Lower leg skin (tissue), 4 donors: ENCODE results near the gene ENTPD3. TPM values are rescaled to one million over a fixed set of nuclear protein-coding genes. Genes with fewer than 3 reads are reported as not detected.

Experiments
- DNase-seq, 2 donors: peaks; one replicate each; pipeline ENCODE4 v3.0.0-alpha.2; 2019; ENCODE audit warnings: low spot score in 2 of 2
- H3K4me3 ChIP-seq: fragments of 200-600 bp; sonication (generic); 2 replicates; pipeline ENCODE4 v1.5.1; 2017; ENCODE audit warnings: mild to moderate bottlenecking, low read depth; ENCODE audit not compliant: poor library complexity, severe bottlenecking
- POLR2A ChIP-seq, 2 donors: fragments of 450-650 bp; IDR thresholded peaks; one replicate each; pipeline ENCODE4 v1.6.1; 2016 to 2017; ENCODE audit warnings: antibody characterized with exemption in 2 of 2, mild to moderate bottlenecking in 1 of 2, moderate library complexity in 1 of 2
- WGBS, 2 donors: methylation state at CpG; one replicate each; pipeline ENCODE4 v1.1.5; 2018; 5-methylcytosine and 5-hydroxymethylcytosine counted together
- intact Hi-C: fragments of 100-400 bp; cut with DNase I; formaldehyde crosslinking; loops from one replicate; pipeline ENCODE4 v1.15.0; 2023; ENCODE audit warnings: low total_unique reads
- total RNA-seq, 4 donors: library from RNA; depleted of rRNA; stranded (reverse); fragments of >200 nt; gene quantifications; one replicate each; pipeline ENCODE4 v1.1.0, GENCODE V29; 2016
- TF ChIP-seq, protein P1 (sequence below), 3 donors: fragments of 450-650 bp; IDR thresholded peaks; one replicate each; pipeline ENCODE4 v1.5.1; 2016; ENCODE audit warnings: antibody characterized with exemption in 3 of 3, mild to moderate bottlenecking in 3 of 3, moderate library complexity in 2 of 3

Gene ENTPD3
- total RNA-seq, 4 donors from 2014 or later, result 4.9 to 6.2 (median 5.4) TPM

DNA sequence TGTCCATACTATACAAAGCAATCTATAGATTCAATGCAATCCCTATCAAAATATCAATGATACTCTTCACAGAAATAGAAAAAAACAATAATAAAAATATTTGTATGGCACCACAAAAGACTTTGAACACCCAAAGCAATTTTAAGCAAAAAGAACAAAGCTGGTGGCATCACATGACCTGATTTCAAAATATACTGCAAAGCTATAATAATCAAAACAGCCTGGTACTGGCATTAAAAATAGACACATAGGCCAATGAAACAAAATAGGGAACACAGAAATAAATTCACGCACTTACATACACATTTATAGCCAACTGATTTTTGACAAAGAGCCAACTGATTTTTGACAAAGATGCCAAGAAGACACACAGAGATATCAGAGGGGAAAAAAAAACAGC, 9.2 kb upstream of the ENTPD3 start:
- TF ChIP-seq, protein P1, sequence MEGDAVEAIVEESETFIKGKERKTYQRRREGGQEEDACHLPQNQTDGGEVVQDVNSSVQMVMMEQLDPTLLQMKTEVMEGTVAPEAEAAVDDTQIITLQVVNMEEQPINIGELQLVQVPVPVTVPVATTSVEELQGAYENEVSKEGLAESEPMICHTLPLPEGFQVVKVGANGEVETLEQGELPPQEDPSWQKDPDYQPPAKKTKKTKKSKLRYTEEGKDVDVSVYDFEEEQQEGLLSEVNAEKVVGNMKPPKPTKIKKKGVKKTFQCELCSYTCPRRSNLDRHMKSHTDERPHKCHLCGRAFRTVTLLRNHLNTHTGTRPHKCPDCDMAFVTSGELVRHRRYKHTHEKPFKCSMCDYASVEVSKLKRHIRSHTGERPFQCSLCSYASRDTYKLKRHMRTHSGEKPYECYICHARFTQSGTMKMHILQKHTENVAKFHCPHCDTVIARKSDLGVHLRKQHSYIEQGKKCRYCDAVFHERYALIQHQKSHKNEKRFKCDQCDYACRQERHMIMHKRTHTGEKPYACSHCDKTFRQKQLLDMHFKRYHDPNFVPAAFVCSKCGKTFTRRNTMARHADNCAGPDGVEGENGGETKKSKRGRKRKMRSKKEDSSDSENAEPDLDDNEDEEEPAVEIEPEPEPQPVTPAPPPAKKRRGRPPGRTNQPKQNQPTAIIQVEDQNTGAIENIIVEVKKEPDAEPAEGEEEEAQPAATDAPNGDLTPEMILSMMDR (IDR thresholded peaks at IDR 0.05), result no peak
- no peak for TF ChIP-seq POLR2A (IDR thresholded peaks at IDR 0.05)
- DNase-seq, result no peak
- intact Hi-C loops, result no loop called here
- WGBS, 2 donors, result 60 to 71% methylated on average over 1 of the region's 1 CpG
- H3K4me3 ChIP-seq, result no peak overlapping the region

DNA sequence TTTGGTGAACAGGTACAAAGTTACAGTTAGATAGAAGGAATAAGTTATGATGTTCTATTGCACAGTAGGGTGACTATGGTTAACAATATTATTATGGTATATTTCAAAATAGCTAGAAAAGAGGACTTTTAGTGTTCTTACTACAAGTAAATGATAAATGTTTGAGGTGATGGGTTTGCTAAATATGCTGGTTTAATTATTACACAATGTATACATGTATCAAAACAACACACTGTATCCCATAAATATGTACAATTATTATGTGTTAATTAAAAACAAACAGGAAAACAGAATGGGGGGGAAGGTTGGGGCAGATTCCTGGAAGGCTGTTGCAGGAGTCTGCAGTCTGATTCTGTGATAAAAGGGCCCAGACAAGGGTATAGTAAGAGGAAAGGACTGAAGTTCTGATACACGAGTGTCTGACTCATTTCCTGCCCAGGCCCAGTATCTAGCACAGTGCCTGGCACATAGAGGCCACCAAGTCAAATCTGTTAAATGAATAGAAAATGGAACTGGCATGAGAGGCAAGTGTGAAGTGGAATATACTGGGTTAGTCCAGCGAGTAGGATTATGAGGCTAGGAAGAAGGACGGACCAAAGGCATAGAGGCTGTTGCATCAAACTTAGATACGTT, 7.2 kb upstream of the ENTPD3 start:
- no peak for DNase-seq
- intact Hi-C loops, result no loop called here
- no peak for TF ChIP-seq POLR2A (IDR thresholded peaks at IDR 0.05)
- TF ChIP-seq, protein P1 (IDR thresholded peaks at IDR 0.05), result no peak
- no peak overlapping the region for H3K4me3 ChIP-seq
- 74 to 82% methylated on average over 4 of the region's 4 CpGs for WGBS, 2 donors

DNA sequence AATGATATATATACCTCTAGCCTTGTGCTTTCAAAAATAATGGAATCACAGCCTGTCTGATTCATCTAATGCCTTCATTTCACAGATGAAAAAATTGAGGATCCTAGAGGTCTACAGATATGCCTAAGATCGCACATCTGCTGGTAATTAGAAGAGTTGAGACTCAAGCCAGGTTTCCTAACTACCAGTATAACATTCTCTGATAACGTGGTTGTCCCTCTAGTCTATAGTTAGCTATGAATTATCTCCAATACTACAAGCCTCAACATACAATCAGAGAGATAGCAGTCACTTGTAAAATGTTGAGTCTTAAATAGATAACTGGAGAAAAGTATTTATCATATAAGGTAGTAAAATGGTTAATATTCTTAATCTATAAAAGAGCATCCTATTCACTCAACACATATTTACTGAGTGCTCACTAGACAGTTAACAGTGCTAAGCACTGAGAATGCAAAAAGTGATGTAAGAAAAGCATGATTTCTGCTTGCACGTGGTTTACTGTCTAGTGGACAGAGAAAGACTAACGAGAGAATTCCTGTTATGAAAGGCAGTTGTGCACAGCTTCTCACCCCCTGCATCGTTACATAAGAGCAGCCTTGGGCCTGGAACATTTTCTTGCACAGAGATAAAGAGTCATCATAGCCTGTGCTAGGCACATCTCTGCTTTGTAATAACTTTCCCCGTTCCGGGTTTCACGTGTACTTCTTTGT, 4.9 kb upstream of the ENTPD3 start:
- no peak for TF ChIP-seq POLR2A (IDR thresholded peaks at IDR 0.05)
- TF ChIP-seq, protein P1 (IDR thresholded peaks at IDR 0.05), result no peak
- no peak overlapping the region for H3K4me3 ChIP-seq
- intact Hi-C loops, result no loop called here
- WGBS, 2 donors, result 71 to 81% methylated on average over 8 of the region's 8 CpGs
- no peak for DNase-seq

DNA sequence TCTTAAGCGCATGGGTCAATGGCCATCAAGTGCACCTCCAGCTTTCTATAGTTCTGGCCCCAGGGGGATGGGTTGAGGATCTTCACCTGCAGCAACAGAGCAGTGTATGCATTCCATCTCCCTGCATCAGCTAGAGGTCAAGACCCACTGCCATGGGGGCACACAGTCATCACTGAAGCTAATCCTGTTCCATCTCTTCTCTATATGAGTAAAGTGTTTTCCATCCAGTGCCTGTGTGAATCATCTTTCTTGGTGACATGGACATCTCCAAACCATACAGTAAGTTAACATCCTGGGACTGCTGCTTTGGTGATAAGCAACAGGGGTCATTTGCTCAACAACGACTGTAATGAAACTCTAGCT, 4.4 kb upstream of the ENTPD3 start:
- intact Hi-C loops, result no loop called here

DNA sequence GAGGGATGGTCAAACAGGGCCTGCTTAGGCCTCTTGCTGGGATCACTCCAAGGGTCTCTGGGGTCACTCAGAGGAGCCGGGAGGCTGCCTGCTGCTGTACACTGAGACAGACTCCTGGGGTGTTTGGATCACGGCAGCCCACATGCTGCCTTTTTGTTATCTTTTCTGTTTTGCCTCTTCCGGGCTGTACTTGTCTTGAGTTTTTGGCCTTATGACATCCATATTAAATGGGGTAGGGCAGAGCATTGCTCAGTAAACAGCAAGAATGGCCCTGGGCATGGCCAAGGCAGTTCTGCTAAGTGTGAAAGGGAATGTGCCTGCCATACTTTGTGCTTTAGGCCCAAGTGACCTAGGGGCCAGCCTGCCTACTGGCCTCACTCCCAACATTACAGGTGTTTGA, 771 bp upstream of the ENTPD3 start:
- DNase-seq, result no peak
- intact Hi-C loops, result no loop called here

More for the DNA sequence above, 4.4 kb upstream of the ENTPD3 start:
- DNase-seq, result no peak
- H3K4me3 ChIP-seq, result no peak overlapping the region
- TF ChIP-seq, protein P1 (IDR thresholded peaks at IDR 0.05), result no peak
- no peak for TF ChIP-seq POLR2A (IDR thresholded peaks at IDR 0.05)
- WGBS, 2 donors, result 81 to 82% methylated on average over 2 of the region's 2 CpGs

More for the DNA sequence above, 771 bp upstream of the ENTPD3 start:
- no peak overlapping the region for H3K4me3 ChIP-seq
- 95 to 98% methylated on average over 3 of the region's 3 CpGs for WGBS, 2 donors
- TF ChIP-seq POLR2A (IDR thresholded peaks at IDR 0.05), result no peak
- TF ChIP-seq, protein P1 (IDR thresholded peaks at IDR 0.05), result no peak
